HG02623 (cell line): ENCODE data around the gene RAD9A.

Source experiments
- ATAC-seq: cut with Tn5 transposase; IDR thresholded peaks from one replicate; pipeline ENCODE4 v1.9.1; 2021; ENCODE audit warnings: moderate library complexity; ENCODE audit not compliant: unreplicated experiment

Gene RAD9A

DNA sequence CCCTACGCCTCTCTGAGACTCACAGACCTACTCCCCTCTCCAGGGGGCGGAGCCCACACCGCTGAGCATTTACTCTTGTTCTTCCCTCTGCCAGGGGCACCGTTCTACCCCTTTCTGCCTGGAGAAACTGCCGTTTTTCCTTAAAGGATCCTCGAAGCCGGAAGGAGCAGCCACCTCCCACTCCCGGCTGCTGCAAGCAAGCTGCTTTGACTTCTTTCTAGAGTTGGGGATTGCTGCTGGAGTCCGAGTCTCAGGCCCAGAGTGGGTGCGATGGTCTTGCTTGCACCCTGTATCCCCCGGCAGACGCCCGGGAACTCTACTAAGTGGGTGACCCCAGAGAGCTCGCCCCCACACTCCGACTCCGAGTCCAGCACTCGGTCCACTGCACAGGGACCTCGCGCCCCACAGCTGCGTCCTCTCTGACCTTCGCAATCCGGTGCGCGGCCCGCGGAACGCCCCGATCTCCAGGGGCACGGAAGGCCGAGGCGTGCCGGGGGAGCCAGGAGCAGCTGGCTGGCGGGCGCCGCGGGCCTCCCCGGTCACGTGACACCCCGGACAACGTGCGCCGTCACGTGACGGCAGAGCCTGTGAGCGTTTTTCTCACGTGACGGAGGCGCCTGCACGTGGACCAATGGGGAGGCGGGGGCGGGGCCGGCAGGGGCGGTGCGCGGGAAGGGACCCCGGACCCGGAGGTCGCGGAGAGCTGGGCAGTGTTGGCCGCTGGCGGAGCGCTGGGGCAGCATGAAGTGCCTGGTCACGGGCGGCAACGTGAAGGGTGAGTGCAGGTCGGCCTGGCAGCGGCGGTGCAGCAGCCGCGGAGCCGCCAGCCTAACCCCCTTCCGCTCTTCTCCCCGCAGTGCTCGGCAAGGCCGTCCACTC lies at the start of gene RAD9A:
TSS of gene RAD9A (plus strand) at position 683 of the 879 bp plus-strand sequence. CDS start at position 742, 59 bp downstream.
- ATAC-seq, result peak; percentile 54

DNA sequence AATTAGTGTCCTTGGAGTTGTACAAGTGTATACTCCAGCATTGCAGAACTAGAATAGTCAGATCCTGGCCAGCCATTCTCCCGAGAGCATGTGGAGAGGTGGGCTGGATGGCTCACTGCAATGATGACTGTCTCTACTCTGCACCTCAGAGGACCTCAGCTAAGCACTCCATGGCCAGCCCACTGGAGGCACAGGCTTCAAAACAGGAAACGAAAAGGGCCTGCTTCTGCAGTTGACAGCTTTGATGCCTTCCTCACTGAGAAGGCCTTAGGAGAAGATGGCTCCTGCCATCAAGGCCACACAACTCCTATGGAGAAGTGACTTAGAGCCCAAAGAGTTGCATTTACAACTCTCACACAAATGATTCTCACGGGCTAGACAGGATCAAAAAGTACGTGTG lies 47.5 kb upstream of the RAD9A start:
- no peak for ATAC-seq

DNA sequence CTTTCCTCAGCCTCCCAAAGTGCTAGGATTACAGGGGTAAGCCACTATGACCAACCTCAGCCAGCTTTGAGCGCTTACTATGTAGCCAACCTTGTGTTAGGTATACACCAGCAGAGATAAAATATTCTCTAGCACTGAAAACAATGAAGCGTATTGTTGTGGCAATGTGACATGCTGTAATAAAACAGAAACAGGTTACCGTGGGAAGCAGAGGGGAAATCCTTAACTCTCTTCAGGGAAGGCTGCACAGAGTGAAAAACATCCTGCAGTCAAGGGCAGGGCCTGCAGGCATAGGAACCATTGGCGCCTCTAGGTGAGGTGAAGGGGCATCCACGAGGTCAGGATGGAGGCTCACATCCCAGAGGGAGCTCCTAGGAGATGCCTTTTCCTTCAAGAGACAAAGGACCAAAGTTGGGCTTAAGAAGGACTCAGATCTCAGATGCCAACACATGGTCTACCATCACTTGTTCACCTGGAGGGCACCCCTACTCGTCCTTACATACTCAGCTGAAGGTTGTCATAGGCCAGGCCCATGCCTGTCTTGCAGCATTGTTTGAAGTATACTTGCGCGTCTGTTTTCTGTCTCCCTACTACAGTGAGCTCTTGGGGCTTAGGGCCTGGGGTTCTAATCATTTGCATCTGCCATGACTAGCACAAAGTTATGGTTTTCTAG lies 46.4 kb upstream of the RAD9A start:
- ATAC-seq, result no peak

DNA sequence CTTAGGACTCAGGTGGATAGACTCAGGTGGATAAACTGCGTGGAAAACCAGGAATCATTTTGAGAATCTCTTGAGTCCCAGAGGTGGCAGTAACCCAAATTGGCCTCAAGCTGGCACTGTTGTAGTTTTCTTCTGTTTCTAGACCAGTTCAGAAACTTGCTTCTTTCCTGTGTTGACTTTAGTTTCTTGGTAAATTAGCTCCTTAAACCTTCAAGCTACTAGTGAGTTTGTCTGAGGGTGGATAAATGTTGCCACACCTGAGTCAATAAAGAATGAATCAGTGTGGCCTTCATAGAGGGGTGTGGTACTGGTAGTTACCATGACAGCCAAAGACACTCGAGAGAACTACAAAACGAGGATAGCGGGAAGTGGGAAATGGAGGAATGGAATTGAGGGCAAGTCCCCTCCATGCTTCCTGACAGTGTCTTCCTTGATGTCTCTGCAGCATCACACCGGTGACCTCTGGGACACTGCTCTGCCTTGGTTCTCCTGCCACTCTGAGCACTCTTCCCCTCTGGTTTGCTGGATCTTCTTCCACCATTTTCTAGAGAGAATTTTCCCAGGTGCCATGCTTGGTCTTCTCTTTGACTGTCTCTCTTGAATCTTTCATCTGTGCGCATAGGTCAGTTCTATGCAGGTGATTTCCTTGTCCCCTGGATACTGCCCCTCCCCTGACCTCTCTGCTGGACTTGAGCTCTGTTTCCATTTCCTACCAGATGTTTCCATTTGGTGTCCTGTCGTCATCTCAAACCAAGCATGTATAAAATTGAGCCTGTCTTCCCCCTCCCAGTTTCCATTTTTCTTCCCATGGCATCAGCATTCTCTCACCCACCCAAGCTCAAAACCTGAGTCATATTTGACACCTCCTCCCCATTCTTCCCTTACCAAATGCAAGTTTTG lies 45.6 kb upstream of the RAD9A start:
- ATAC-seq, result no peak

DNA sequence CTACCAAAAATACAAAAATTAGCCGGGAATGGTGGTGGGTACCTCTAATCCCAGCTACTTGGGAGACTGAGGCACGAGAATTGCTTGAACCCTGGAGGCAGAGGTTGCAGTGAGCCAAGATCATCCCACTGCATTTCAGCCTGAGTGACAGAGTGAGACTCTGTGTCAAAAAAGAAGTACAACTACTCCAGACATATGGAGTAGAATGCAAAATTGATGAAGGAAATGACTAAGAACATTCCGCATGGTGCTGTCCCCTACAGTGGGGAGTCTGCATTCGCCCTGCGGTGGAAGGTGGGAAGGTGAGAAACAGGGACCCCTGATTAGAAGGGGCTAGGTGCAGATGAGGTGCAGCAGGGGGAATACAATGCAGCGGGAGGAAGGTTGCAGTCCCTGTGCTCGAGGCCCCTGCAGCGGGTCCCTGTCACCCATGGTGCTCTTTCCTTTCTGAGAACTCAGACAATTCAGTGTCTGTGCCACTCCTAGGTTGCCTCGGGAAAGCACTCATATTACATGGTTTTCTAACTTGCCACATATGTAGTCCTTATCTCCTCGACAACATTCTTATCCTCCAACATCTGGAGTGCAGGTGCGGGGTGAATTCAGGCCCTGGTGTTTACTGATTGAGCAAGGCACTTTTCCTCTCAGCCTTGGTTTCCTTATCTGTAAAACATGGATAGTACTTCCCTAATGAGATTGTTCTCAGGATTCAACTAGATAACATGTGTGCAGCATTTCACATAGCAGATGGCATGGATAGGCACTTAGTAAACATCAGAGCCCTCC lies 43.6 kb upstream of the RAD9A start:
- no peak for ATAC-seq

DNA sequence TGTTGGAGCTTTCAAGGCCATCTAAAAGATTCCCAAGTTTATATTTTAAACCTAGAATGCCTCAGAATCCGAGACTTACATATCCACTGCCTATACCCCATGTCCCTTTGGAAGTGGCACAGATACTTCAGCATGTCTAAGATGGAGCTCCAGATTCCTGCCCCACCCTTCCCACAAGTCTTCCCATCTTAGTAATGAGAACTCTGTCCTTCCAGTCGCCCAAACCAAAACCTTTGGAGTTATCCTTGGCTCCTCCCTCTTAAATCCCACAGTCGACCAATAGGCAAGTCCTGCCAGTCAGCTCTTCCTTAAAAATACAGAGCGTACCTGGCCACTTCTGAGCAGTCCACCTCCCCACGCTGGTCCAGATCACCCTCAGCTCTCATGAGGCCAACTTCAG lies 42.8 kb upstream of the RAD9A start:
- ATAC-seq, result no peak

DNA sequence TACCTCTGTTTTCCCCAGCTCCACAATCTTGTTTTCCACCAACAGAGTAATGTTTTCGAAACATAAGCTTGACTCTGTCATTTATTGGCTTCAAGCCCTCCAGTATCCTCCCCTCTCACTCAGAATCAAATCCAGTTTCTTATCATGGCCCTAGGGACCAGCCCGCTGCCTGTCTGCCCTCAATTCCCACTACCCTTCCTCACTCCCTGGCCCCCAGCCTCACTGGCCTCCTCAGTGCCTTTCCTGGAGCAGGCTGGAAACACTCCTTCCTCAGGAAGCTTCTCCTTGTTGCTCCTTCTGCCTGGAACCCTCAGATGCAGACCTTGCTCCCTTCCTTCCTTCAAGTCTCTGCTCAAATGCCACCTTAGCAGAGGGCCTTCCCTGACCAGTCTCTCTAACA lies 42.3 kb upstream of the RAD9A start:
- ATAC-seq, result no peak

DNA sequence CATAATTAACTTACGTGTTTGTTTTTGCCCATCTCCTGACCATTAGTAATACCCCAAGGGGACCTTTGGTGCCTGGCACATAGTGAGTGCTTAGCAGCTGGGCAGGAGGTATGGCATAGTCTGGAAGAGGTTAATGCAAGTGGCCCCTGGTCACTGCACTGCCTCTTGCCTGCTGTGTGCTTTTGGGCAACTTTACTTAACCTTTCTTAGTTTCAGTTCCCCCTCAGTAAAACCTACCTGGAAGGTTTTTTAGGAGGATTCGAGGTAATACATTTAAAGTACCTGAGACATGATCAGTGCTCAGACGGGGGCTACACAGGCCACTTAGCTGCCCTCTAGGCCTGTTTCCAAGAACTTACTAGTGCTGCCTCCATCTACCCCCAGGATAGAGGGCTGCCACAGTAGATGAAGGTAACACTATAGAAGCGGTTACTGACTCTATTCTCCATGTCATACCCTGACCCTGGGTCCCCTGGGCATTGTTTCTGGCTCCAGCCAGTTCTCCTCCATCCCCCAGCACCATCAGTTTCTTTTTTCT lies 41.8 kb upstream of the RAD9A start:
- no peak for ATAC-seq

DNA sequence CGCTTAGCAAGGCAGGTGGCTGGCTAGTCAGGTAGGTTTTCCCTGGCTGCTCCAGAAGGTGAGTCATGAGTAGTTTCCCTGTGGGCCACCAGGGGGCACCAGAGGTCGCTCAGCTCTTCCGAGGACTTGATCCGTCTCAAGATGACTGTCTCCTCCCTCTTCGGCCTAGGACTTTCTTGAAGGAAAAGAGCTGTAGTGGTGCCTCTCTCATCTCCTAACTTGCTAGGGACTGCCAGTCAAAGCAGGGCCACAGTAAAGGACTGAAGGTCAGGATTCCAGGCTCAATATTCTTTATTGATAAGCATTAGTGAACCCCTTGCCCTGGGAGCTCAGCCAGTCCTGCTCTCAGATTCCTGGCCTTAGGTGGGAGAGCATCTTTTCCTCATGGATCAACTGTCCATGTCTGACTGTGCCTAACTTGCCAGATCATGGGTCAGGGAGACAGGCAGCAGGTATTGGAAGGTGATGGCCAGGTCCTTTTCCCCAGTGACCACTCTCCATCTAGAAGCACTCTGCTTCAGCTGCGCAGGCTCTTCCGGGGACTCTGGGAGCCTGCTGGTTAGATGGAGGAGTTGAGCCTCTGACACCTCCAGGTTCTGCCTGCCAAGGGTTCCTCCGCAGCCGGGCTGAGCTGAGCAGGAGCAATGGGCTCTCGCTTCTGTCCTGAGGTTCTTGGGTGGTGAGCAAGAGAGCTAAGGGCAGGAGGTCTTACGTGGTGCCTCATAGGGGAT lies 40.3 kb upstream of the RAD9A start:
- ATAC-seq, result no peak

DNA sequence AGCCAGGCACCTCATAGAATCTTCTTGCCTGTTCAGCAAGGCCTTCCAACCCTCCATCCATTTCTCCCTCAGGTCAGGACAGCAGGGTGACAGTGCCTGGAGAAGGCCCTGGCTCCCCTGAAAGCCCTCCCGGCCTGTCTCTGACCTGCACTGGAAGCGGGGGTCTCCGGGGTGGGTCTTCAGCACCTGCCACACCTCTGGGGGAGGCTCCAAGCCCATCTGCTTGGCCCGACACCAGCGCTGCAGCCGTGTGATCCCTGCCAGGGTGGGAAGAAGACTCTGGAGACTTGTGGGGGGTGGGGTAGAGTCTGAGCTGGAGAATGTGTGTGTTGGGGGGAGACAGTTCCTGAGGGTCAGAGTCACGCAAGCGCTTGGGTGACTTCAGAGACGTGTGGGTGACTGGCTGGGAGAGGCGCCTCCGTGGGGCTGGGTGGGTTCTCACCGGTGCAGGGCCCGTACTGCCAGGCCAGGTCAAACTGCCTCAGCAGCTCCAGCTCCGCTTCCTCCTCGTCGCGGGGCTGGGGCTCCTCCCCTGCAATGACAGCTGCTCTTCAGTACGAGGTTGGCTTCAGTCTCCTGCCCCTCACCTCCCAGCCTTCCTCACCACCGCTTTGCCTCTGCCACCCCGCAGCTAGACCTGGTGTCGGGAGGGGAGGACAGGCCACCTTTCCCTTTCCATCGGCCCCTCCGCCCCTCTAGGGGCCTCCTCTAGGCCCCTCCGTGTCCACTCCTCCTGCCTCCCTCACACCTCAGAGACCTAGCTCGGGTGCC lies 39.1 kb upstream of the RAD9A start:
- ATAC-seq, result peak; percentile 7

DNA sequence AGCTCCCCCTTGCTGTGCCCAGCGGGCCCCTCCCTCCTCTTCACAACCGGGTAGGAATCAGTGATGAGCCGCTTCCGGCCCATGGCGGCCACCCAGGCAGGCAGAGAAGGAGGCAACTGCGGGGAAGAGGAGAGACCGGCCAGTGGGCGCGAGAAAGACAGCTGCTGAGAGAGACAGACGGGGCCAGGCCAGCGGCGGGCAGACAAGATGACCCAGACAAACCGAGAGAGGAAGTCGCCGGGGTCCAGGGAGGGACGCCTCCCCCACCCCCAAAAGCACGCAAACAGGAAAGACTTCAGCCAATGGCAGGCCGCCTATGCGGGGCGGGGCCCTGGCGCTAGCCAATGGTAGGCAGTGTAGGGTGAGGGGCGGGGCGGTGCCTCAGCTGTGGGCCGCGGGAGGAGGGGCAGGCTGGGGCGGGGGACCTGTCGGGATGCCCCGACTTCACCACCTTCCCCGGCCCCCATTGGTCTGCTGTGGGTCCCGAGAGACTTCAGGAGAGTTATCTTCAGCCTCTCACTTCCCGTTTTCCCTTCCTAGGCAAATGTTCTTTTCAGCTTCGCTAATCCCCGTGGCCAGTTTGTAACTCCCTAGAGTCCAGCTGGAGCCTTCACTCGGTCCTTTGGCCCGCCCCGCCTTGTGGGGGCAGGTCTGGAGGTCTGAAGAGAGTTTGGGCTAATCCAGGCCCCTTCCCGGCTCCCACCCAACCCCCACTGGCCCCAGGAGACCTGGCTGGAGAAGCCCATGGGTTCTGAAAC lies 38.3 kb upstream of the RAD9A start, which contains the start of gene POLD4:
TSS of gene POLD4 (minus strand) at position 230 of the 758 bp plus-strand sequence. CDS start at position 83, 147 bp downstream.
- peak; percentile 76 for ATAC-seq

DNA sequence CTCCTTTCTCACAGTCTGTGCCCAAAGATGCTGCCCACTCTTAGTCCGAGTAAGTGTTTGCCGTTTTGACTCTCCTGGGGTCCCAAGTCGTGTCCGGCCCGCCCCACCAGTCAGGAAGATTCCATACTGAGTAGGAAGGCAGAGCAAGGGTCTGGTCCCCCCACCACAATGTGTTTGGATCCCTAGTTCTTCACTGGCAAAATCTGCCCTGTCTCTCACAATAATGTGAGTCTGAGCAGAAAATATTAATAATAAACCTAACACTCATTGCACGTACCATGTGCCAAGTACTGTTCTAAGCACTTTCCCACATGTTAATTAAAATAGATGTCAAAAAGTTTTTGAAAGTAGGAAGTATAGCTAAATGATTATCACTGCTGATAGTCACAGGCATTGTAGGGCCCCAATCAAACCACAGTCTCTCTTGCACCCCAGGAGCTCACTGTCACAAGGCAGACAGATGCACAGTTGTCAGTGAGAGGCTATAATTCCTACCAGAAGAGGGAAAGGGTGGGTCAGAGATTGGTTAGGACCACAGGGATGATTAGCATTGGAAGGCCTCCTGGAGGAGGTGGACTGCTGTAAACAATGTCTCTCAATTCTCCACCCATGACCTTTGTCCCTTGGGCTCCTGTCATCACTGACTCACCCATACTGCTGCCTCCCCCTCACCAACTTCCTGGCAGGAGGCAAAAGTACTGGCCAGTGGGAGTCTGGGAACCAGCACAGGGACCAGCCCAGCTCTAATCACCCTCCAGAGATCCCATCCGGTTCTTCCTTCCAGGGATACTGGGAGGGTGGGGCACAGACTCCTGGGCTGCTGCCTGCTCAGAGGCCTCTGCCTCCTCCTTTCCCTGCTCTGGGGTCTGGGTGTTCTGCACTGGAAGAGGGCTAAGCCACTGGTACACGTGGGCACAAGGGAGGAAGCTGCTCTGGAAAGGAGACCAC lies 37.4 kb upstream of the RAD9A start:
- no peak for ATAC-seq

DNA sequence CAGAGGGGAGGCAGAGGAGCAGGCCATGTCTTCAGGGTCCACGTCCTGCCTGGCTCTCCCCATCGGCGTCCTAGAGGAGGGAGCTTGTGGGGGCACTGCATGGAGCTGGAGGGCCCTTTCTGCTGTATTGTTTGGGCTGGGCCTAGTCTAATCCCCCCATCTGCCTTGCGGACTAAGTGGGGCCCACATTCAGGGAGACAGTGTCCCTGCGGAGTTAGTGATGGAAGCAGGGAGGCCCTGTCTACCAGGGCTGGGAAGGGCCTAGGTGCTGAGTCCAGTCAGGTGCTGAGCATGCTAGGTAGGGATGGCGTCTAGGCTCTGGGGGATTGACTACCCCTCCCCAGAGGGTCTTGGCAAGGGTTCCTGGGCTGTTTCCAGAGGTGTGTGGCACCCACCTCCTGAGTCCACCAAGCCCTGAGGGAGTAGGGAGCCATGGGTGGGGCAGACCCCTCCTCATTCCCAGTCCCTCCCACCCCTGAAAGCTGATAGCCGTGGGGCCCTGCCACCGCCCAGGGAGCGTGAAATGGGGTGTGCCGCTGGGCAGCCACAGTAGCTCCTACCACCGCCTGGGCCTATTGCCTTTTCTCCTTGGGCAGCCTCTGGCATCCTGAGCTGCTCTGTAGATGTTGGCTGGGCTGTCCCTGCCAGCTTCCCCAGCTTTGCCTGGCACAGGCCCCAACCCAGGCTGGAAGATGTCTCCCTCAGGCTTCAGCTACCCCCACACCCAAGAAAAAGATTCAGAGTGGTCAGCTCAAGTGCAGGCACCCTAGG lies 36.6 kb upstream of the RAD9A start:
- ATAC-seq, result no peak

DNA sequence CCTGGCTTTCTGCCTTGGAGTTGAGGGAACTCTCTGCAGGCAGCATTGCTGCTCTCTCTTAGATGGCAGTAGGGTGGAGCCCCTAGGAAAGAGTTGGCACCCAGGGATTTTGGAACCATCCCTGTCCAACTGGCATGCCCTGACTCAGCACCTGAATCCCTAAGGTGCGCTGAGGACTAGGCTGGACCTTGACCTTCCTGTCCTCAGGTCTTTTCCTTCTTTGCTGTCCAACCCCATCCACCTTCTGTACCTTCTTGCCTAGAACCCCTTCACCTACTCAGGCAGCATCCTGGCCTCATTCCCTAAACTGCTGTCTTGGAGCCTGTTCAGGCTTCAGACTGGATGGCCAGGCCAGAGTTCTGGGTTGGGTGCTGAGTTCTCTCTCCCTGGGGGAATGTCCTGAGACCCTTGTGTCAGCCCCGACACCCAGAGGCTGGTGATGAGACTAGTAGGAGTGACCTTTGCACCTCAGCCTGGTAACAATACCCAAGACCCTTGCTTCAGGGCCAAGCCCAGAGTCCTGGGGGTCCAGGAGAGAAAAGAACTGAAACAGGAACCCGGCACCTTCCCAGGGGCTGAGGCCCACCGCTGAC lies 35.9 kb upstream of the RAD9A start:
- ATAC-seq, result no peak

DNA sequence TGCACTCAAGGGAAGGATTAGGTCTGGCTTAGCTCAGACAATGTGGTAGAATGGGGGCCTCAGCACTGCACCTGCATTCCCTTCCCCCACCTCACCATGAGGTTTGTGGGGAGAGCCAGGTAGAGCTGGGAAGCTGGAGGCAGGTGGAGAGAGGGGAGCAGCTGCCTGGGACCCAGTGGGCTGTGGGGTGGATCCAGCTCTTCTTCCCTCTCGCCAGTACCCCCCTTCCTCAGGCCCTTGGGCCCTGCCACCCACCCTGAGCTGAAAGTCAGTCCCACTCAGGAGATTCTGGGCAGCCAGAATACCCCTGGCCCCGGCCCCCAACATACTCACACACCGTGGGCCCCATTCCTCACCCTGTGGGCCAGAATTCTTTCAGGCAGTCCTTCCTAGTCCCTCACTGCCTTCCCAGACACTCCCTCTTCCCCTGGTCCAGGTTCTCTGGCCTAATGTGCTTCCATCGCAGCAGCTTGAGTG lies 35.4 kb upstream of the RAD9A start:
- no peak for ATAC-seq
